Parathyroid adenoma (tissue), 2 donors: Measurements from ENCODE around the gene S100A4.
"Not testable (repeated sequence)": the region's sequence is repeated elsewhere in the genome, so short reads cannot be mapped to it uniquely, and the experiment has no call there.

Experiments used
- H2AFZ ChIP-seq: fragments of 300-600 bp; sonication (generic); one replicate; pipeline ENCODE4 v1.7.0; 2017; ENCODE audit warnings: antibody characterized with exemption, mild to moderate bottlenecking
- H3K27ac ChIP-seq: fragments of 300-600 bp; sonication (generic); one replicate; pipeline ENCODE4 v1.7.0; 2017
- H3K27me3 ChIP-seq: fragments of 300-600 bp; sonication (generic); one replicate; pipeline ENCODE4 v1.7.0; 2017; ENCODE audit warnings: low read length; ENCODE audit not compliant: control insufficient read depth, insufficient read depth
- H3K36me3 ChIP-seq: fragments of 300-600 bp; sonication (generic); one replicate; pipeline ENCODE4 v1.7.0; 2017; ENCODE audit warnings: low read length; ENCODE audit not compliant: control insufficient read depth, insufficient read depth
- H3K4me1 ChIP-seq: fragments of 300-600 bp; sonication (generic); one replicate; pipeline ENCODE4 v1.7.0; 2017; ENCODE audit warnings: control low read depth
- H3K4me2 ChIP-seq: fragments of 300-600 bp; sonication (generic); one replicate; pipeline ENCODE4 v1.7.0; 2017; ENCODE audit warnings: low read length
- H3K4me3 ChIP-seq: fragments of 300-600 bp; sonication (generic); one replicate; pipeline ENCODE4 v1.7.0; 2017; ENCODE audit warnings: low read depth, low read length
- H3K79me2 ChIP-seq: fragments of 300-600 bp; sonication (generic); one replicate; pipeline ENCODE4 v1.7.0; 2017; ENCODE audit warnings: control low read depth
- H3K9ac ChIP-seq: fragments of 300-600 bp; sonication (generic); one replicate; pipeline ENCODE4 v1.7.0; 2017; ENCODE audit warnings: mild to moderate bottlenecking
- H3K9me3 ChIP-seq: fragments of 300-600 bp; sonication (generic); one replicate; pipeline ENCODE4 v1.7.0; 2017; ENCODE audit warnings: low read length; ENCODE audit not compliant: control insufficient read depth
- TF ChIP-seq, protein P1 (sequence below): fragments of 300-600 bp; sonication (generic); IDR thresholded peaks from one replicate; pipeline ENCODE4 v1.7.0; 2017; ENCODE audit warnings: antibody characterized with exemption, mild to moderate bottlenecking
- donor health status: primary hyperparathyroidism.

S100A4 gene

GRCh38 chr1:153563483-153563901 lies 17.9 kb upstream of the S100A4 start:
- no peaks in the 10 kb centered on the region for H3K4me1 ChIP-seq
- H3K27ac ChIP-seq, result no peak overlapping the region
- H3K4me3 ChIP-seq, result no peak overlapping the region
- H3K79me2 ChIP-seq, result no peaks in the 10 kb centered on the region
- TF ChIP-seq, protein P1, sequence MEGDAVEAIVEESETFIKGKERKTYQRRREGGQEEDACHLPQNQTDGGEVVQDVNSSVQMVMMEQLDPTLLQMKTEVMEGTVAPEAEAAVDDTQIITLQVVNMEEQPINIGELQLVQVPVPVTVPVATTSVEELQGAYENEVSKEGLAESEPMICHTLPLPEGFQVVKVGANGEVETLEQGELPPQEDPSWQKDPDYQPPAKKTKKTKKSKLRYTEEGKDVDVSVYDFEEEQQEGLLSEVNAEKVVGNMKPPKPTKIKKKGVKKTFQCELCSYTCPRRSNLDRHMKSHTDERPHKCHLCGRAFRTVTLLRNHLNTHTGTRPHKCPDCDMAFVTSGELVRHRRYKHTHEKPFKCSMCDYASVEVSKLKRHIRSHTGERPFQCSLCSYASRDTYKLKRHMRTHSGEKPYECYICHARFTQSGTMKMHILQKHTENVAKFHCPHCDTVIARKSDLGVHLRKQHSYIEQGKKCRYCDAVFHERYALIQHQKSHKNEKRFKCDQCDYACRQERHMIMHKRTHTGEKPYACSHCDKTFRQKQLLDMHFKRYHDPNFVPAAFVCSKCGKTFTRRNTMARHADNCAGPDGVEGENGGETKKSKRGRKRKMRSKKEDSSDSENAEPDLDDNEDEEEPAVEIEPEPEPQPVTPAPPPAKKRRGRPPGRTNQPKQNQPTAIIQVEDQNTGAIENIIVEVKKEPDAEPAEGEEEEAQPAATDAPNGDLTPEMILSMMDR, result no peak
- H3K9ac ChIP-seq, result no peak overlapping the region
- H3K27me3 ChIP-seq, result no peaks in the 10 kb centered on the region
- H3K36me3 ChIP-seq, result no peaks in the 10 kb centered on the region
- H3K4me2 ChIP-seq, result no peak overlapping the region
- H3K9me3 ChIP-seq, result no peaks in the 10 kb centered on the region
- no peak overlapping the region for H2AFZ ChIP-seq

GRCh38 chr1:153562021-153562420 lies 16.4 kb upstream of the S100A4 start:
- not testable (repeated sequence) for H3K36me3 ChIP-seq, H3K4me1 ChIP-seq, H3K9ac ChIP-seq, H3K4me2 ChIP-seq, H3K4me3 ChIP-seq, H3K79me2 ChIP-seq, H3K9me3 ChIP-seq, H3K27ac ChIP-seq, H2AFZ ChIP-seq, H3K27me3 ChIP-seq

- Histone ChIP-seq H3K27ac (no peak overlapping the region), H2AFZ (no peak overlapping the region), H3K4me3 (no peak overlapping the region), H3K4me2 (no peak overlapping the region), H3K27me3 (no peaks in the 10 kb centered on the region), H3K9me3 (no peaks in the 10 kb centered on the region), H3K36me3 (no peaks in the 10 kb centered on the region), H3K79me2 (no peaks in the 10 kb centered on the region), H3K4me1 (no peaks in the 10 kb centered on the region), H3K9ac (no peak overlapping the region)
- TF ChIP-seq, protein P1, result no peak
These were observed 15.9 kb upstream of the S100A4 start for GRCh38 chr1:153561466-153561985.

- Histone ChIP-seq H3K79me2 (no peaks in the 10 kb centered on the region), H3K9ac (no peak overlapping the region), H3K36me3 (no peaks in the 10 kb centered on the region), H3K4me1 (no peaks in the 10 kb centered on the region), H3K4me3 (no peak overlapping the region), H3K4me2 (no peak overlapping the region), H3K9me3 (no peaks in the 10 kb centered on the region), H3K27me3 (no peaks in the 10 kb centered on the region), H3K27ac (no peak overlapping the region), H2AFZ (no peak overlapping the region)
- TF ChIP-seq, protein P1, result no peak
These were observed 15.3 kb upstream of the S100A4 start for GRCh38 chr1:153560771-153561465.

DNA sequence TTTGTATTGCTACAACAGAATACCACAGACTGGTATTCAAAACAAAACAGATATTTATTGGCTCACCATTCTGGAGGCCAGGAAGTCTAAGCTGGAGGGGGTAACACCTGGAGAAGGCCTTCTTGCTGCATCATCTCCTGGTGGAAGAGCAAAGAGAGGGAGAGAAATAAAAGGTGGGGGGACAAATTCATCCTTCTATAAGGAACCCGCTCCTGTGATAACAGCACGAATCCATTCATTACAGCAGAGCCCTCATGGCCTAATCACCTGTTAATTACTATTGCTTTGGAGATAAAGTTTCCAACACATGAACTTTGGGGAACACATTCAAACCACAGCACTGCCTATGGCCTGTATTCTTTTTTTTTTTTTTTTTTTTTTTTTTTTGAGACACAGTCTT lies 14.6 kb upstream of the S100A4 start:
- no peaks in the 10 kb centered on the region for H3K79me2 ChIP-seq
- H3K4me2 ChIP-seq, result no peak overlapping the region
- H3K36me3 ChIP-seq, result no peaks in the 10 kb centered on the region
- H3K27ac ChIP-seq, result no peak overlapping the region
- H3K4me1 ChIP-seq, result no peaks in the 10 kb centered on the region
- no peaks in the 10 kb centered on the region for H3K9me3 ChIP-seq
- no peak overlapping the region for H3K9ac ChIP-seq
- H3K27me3 ChIP-seq, result no peaks in the 10 kb centered on the region
- TF ChIP-seq, protein P1, result no peak
- no peak overlapping the region for H2AFZ ChIP-seq
- H3K4me3 ChIP-seq, result no peak overlapping the region
